ENCODE data around the gene PTMS.

Gene PTMS

GRCh38 chr12:6752921-6753771 lies 13.0 kb upstream of the PTMS start, which contains the start of gene MLF2:
MLF2 (minus strand) TSS chr12:6753141; CDS start chr12:6752334, 807 bp downstream.
- peak; percentile 94 to 96 for DNase-seq

DNA sequence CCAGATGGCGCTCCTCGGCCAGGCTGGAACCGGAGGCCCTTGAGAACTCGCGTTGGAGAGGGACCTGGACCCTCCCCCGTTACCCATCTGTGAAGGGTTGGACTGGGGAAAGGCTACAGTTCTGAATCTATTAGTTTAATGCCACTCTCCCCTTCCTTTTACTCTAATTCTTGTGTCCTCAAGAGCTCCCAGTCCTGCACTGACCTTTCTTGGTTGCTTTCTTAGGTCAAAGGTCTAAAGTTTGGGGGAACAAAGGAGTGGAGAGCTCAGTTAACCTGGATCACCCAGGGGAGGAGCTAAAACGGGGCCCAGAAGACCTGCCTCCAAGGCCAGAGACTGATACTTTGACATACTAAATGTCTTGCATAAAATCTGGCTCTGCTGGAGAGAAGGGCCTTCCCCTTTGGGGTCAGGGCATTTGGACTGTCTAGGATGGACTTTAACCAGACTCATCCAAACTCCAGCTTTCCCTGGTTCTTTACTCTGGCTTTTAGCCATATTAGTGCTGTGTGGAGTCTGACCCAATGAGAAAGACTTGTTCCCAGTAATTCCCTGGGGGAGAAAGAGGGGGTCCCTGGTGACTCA lies 12.3 kb upstream of the PTMS start:
- no peak for DNase-seq

- no peak for DNase-seq
Observed at GRCh38 chr12:6754411-6754810, 11.8 kb upstream of the PTMS start.

- no peak for DNase-seq
Observed at GRCh38 chr12:6757028-6757690, 9.0 kb upstream of the PTMS start.

DNA sequence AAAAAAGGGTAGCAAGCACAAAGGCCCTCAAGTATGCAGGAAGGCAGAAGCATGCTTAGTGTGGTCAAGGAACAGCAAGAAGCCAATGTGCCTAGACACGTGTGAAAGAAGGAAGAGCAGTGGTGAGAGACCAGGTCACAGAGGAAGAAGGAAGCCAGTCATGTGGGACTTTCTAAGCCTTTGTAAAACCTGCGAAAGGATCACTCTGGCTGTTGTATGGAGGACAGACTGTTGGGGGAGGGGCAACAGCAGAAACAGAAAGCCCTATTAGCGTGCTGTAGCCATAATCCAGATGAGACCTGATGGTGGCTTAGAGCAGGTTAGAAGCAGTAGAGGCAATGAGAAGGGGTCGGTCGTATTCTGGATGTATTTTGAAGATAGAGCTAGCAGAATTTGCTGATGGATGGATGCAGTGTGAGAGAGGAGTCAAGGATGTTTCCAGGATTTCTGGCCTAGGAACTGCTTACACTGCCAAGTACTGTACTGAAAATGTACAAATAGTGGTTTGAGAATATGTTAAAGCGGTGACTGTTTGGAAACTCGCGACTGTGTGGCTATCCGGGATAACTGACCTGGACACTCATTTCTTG lies 7.6 kb upstream of the PTMS start:
- DNase-seq: no peak

GRCh38 chr12:6759741-6760140 lies 6.4 kb upstream of the PTMS start:
- no peak for DNase-seq

- no peak for DNase-seq
Observed at GRCh38 chr12:6763380-6763779, 2.8 kb upstream of the PTMS start.

- peak; percentile 98 to 99 for DNase-seq
Observed at GRCh38 chr12:6764011-6764828, 1.9 kb upstream of the PTMS start.

DNA sequence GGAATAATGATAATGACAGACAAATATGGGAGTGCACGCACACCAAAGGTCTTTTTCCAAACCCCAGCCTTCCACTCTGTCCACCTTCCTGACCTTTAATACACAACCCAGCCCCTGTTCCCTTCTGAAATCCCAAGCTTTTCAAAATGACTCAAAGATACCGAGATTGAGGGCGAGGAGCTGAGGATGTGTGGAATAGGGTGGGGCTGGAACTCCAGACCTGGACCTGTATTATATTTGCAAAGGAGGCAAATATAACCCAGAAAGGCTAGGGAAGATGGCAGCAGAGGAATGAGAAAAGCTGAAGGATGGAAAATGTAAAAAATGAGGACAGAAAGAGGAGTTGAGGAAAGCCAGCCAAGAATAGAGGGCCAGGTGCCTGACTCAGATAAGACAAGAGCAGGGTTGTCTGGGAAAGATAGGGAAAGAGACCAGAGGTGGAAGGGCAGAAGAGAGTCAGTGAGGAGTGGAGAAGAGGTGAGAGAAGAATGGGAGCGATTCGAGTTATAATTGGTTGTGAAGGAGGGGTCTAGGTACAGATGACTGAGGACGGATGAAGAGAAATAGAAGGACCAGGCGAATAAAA lies 1.0 kb upstream of the PTMS start:
- no peak for DNase-seq

DNA sequence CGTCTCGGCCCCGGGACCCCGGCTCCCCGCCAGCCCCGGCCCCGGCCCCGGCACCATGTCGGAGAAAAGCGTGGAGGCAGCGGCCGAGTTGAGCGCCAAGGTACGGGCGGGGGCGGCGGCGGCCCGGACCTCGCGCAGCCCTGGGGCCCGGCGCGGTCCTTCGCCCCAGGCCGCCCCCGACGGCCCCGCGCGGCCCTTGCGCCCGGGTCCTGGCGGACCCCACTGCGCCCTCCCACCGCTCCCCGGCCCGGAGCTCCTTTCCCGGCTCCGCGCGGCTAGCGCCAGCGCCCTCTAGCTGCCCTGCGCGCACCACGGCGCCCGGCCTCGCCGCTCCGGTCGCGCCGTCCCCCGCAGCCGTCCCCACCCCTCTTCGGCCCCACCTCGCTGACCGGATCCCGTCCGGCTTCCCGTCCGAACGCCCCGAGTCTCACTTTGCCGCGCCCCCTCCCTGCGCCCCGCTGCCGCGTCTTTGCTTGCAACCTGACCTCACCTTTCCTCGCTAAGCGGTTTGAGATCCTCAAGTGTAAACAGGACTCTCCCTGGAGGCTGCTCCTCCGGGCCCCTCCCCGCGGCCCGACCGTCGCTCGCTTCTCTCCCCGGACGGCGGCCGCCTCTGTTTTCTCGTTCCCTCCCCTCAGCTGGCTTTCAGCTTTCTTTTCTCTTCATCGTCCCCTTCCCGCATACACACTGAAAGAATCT lies 637 bp downstream of the PTMS start:
- peak; percentile 57 to 78 for DNase-seq

- DNase-seq: no peak
Observed at GRCh38 chr12:6767353-6768319, 1.5 kb downstream of the PTMS start.

DNA sequence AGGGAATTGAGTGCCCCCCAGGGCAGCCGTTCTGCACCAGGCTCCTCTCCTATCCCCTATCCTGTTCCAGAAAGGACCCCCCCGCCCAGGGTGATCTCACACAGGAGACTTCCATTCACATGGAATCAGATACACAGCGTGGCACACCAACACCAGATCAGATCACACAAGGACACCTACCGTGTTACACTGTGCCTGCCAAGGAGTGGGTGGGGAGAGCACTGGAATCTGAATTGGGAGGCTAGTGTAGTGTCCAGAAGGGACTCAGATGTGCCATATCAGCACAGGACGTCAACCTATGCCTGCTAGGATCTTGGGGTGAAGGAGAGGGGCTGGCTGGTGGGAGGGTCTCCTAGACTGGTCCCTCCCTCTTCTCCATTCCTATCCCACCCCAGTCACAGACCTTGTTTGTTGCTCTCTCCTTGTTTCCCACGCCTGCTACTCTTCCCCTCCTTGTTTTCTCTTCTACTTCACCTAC lies 2.3 kb downstream of the PTMS start:
- no peak for DNase-seq

GRCh38 chr12:6768990-6769389 lies 2.8 kb downstream of the PTMS start:
- no peak for DNase-seq

- DNase-seq: no peak
Observed at GRCh38 chr12:6769666-6770065, 3.5 kb downstream of the PTMS start.

GRCh38 chr12:6770094-6770493 lies 3.9 kb downstream of the PTMS start:
- no peak for DNase-seq

DNA sequence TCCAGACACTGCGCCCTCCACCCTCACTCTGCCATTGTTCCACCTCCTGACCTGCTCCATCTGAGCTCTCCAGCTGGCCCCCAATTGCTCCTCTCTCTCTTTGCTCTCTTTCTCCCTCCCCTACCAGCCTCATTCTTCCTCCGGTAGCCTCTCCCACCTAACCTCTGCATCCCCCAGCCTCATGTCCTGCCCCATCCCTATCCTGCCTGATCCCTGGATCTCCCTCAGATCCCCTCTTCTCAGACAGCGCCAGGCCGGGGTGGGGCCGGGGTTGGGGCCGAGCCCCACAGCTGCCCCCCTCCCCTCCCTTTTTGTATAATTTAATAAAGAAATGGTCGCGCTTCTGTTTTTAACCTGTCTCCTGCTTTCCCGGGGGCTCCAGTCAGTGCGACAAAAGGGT lies 4.4 kb downstream of the PTMS start:
- DNase-seq: no peak

DNA sequence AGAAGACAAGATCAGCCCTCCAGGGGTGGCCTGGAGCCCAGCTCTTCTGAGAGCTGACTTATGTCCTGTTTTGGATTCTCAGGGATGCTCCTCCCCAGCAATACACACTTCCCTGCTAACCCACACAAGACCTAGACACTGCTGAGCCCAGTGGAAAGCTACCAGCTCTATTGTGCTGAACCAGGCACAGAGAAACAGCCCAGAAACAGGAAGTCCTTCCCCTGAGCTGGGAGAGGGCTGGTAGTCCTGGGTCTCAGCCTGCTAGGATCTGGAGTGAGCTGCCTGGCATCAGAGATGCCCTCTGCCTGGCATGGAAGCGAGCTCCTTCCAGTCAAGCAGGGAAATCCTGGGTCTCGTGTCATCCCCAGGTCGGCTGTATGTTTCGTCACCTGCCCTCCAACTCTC lies 4.9 kb downstream of the PTMS start:
- no peak for DNase-seq

DNA sequence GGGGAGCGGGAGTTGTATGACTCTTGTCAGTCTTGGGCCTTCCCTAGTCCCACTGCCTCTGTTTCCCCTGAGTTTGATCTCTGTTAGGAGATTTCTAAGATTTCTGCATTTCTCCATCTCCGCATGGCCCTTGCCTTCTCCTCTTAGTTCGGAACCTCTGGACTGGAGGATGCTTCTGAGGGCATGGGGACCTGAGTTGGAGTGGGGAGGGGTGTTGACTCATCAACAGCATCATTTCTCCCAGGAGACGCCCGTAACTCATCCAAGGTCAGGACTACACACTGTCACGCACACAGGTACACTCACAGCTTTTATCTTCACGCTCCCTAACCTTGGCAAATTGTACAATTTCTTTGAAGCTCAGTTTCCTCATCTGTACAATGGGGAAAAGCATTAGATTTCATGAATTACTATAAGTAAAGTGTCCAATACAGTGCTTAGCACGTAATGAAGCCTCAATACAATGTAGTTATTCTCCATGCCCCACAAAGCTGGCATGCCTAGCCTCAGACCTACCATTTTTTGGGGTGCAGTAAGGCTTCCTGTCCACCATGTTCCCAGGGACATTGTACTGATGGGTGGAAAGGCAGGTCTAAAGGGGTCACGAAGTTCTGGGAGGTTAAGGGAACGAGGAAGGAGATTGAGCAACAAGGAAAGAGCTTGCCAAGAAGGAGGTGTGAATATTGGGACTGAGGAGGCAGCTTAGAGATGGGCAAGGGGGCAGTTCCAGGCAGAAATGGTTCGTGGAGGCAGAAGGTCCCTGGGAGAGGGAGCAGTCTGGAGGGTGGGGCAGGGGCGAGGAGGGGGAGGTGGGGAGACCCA lies 5.6 kb downstream of the PTMS start:
- no peak for DNase-seq

GRCh38 chr12:6772331-6772695 lies 6.2 kb downstream of the PTMS start, which contains the start of gene LAG3:
LAG3 (plus strand) TSS chr12:6772520; CDS start chr12:6772853, 333 bp downstream.
- no peak for DNase-seq
